Embryonic facial prominence (tissue), 1 donor: ENCODE results near the gene SPDYE5.

ENCODE experiments used
- DNase-seq: peaks from one replicate; pipeline ENCODE4 v3.0.0-alpha.2; 2016; ENCODE audit errors: extremely low spot score

The SPDYE5 gene

GRCh38 chr7:75536940-75537538, 44.9 kb downstream of the SPDYE5 start:
- DNase-seq = no peak

DNA sequence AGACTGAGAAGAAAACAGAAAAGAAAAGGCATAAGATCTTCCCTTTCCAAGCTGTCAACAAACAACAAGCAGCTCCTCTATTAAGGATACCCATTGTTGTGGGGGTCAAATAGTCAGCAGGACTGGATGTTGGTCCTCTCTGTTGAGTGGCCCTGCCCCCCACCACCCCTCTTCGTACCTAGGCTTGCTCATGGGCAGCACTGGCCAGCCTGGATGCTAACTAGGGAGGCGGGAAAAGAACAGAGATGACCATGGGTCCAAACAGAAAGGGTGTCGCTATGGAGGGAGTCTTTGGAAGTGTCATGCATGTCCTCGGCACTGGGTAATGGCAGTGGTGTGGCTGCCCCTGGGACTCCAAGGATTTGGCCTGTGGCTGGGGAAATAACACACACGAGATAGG, 45.6 kb downstream of the SPDYE5 start:
- DNase-seq = no peak

GRCh38 chr7:75546237-75547015, 54.3 kb downstream of the SPDYE5 start:
- DNase-seq = no peak
